ENCODE results near the gene RAP2A.

RAP2A gene

GRCh38 chr13:97433727-97434396 lies at the start of gene RAP2A:
RAP2A (plus strand) TSS chr13:97434169; CDS start chr13:97434471, 302 bp downstream.
- FAIRE-seq = no peak

GRCh38 chr13:97384371-97384770 lies 49.6 kb upstream of the RAP2A start:
- FAIRE-seq (no peak), DNase-seq (ENCODE audit: insufficient read length, low spot score) (no peak)

More at GRCh38 chr13:97433727-97434396, at the start of gene RAP2A:
- DNase-seq (ENCODE audit: insufficient read length, low spot score) = peak; percentile 56

- no peak for FAIRE-seq
- no peak for DNase-seq (ENCODE audit: insufficient read length, low spot score)
Measured at GRCh38 chr13:97385146-97385545, 48.8 kb upstream of the RAP2A start.

- DNase-seq (ENCODE audit: insufficient read length, low spot score) (no peak), FAIRE-seq (no peak)
Measured at GRCh38 chr13:97385854-97386253, 48.1 kb upstream of the RAP2A start.

GRCh38 chr13:97386801-97387484 lies 47.0 kb upstream of the RAP2A start:
- DNase-seq (ENCODE audit: insufficient read length, low spot score) (no peak), FAIRE-seq (no peak)

GRCh38 chr13:97387485-97387839 lies 46.5 kb upstream of the RAP2A start:
- DNase-seq (ENCODE audit: insufficient read length, low spot score) (no peak), FAIRE-seq (no peak)

- no peak for FAIRE-seq
- no peak for DNase-seq (ENCODE audit: insufficient read length, low spot score)
Measured at GRCh38 chr13:97387890-97388289, 46.1 kb upstream of the RAP2A start.

GRCh38 chr13:97388373-97388772 lies 45.6 kb upstream of the RAP2A start:
- no peak for FAIRE-seq
- DNase-seq (ENCODE audit: insufficient read length, low spot score) = no peak

- FAIRE-seq (no peak), DNase-seq (ENCODE audit: insufficient read length, low spot score) (no peak)
Measured at GRCh38 chr13:97390941-97391600, 42.9 kb upstream of the RAP2A start.

GRCh38 chr13:97392020-97392419 lies 41.9 kb upstream of the RAP2A start:
- FAIRE-seq (no peak), DNase-seq (ENCODE audit: insufficient read length, low spot score) (no peak)

- no peak for DNase-seq (ENCODE audit: insufficient read length, low spot score)
- no peak for FAIRE-seq
Measured at GRCh38 chr13:97394542-97394941, 39.4 kb upstream of the RAP2A start.

- FAIRE-seq (no peak), DNase-seq (ENCODE audit: insufficient read length, low spot score) (no peak)
Measured at GRCh38 chr13:97395447-97396136, 38.4 kb upstream of the RAP2A start.

- no peak for FAIRE-seq
- DNase-seq (ENCODE audit: insufficient read length, low spot score) = no peak
Measured at GRCh38 chr13:97397267-97397666, 36.7 kb upstream of the RAP2A start.

- no peak for DNase-seq (ENCODE audit: insufficient read length, low spot score)
- FAIRE-seq = no peak
Measured at GRCh38 chr13:97401421-97401820, 32.5 kb upstream of the RAP2A start.

- no peak for FAIRE-seq
- no peak for DNase-seq (ENCODE audit: insufficient read length, low spot score)
Measured at GRCh38 chr13:97403893-97404750, 29.8 kb upstream of the RAP2A start.

- no peak for FAIRE-seq
- DNase-seq (ENCODE audit: insufficient read length, low spot score) = no peak
Measured at GRCh38 chr13:97407540-97407939, 26.4 kb upstream of the RAP2A start.

GRCh38 chr13:97408938-97409337 lies 25.0 kb upstream of the RAP2A start:
- FAIRE-seq = no peak
- no peak for DNase-seq (ENCODE audit: insufficient read length, low spot score)

GRCh38 chr13:97411984-97412383 lies 22.0 kb upstream of the RAP2A start:
- FAIRE-seq (no peak), DNase-seq (ENCODE audit: insufficient read length, low spot score) (no peak)

GRCh38 chr13:97413694-97414093 lies 20.3 kb upstream of the RAP2A start:
- FAIRE-seq (no peak), DNase-seq (ENCODE audit: insufficient read length, low spot score) (no peak)

- no peak for DNase-seq (ENCODE audit: insufficient read length, low spot score)
- no peak for FAIRE-seq
Measured at GRCh38 chr13:97414392-97414791, 19.6 kb upstream of the RAP2A start.

All from HTR-8/SVneo (cell line).